Measurements from ENCODE around the gene RAB26. TPM values are rescaled to one million over a fixed set of nuclear protein-coding genes. Genes with fewer than 3 reads are reported as not detected.
A peak's percentile ranks its signal among the peaks of the same experiment; 100 is the strongest.
"Not testable (repeated sequence)": the region's sequence is repeated elsewhere in the genome, so short reads cannot be mapped to it uniquely, and the experiment has no call there.

The RAB26 gene
- total and polyA plus RNA-seq, 9 donors, result 0.12 to 0.80 (median 0.35) TPM; not detected in 5

DNA sequence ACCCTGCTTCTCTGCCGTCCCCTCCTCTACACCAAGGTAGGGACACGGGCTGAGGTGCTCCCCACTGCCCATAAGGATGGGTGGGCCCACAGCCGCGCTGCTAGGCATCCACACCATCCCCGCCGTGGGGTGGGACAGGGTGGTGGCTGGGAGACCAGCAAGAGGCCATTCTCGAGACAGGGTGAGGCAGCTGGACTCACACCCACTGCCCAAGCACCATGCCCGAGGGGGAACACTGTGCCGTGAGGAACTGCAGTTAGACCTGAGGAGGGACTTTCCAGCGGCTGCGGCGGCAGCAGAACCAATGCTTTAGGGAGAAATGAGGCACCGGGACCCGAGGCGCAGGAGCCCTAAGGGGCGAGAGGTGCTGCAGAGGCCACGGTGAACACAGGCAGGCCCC is 26.0 kb upstream of the RAB26 start:
- Histone ChIP-seq H3K4me1 (ENCODE audit: insufficient read depth) (peaks cover 26% of the 10 kb centered on the region), H3K9me3 (no peaks in the 10 kb centered on the region), H3K36me3 (no peaks in the 10 kb centered on the region), H3K27ac (peak overlapping the region; percentile 38 to 96), H3K4me3 (no peak overlapping the region), H3K27me3 (no peaks in the 10 kb centered on the region)
- WGBS, 3 donors, result 78 to 93% (median 84%) methylated on average over 14 to 17 of the region's 17 CpGs
- TF ChIP-seq EP300 (IDR thresholded peaks at IDR 0.05) (no peak), POLR2A (IDR thresholded peaks at IDR 0.05) (no peak)
- TF ChIP-seq, protein P1, sequence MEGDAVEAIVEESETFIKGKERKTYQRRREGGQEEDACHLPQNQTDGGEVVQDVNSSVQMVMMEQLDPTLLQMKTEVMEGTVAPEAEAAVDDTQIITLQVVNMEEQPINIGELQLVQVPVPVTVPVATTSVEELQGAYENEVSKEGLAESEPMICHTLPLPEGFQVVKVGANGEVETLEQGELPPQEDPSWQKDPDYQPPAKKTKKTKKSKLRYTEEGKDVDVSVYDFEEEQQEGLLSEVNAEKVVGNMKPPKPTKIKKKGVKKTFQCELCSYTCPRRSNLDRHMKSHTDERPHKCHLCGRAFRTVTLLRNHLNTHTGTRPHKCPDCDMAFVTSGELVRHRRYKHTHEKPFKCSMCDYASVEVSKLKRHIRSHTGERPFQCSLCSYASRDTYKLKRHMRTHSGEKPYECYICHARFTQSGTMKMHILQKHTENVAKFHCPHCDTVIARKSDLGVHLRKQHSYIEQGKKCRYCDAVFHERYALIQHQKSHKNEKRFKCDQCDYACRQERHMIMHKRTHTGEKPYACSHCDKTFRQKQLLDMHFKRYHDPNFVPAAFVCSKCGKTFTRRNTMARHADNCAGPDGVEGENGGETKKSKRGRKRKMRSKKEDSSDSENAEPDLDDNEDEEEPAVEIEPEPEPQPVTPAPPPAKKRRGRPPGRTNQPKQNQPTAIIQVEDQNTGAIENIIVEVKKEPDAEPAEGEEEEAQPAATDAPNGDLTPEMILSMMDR (IDR thresholded peaks at IDR 0.05), result no peak
- peak in 1 of 5 donors; percentile 36 for DNase-seq
- intact Hi-C loops (cut with DNase I), result no loop called here

DNA sequence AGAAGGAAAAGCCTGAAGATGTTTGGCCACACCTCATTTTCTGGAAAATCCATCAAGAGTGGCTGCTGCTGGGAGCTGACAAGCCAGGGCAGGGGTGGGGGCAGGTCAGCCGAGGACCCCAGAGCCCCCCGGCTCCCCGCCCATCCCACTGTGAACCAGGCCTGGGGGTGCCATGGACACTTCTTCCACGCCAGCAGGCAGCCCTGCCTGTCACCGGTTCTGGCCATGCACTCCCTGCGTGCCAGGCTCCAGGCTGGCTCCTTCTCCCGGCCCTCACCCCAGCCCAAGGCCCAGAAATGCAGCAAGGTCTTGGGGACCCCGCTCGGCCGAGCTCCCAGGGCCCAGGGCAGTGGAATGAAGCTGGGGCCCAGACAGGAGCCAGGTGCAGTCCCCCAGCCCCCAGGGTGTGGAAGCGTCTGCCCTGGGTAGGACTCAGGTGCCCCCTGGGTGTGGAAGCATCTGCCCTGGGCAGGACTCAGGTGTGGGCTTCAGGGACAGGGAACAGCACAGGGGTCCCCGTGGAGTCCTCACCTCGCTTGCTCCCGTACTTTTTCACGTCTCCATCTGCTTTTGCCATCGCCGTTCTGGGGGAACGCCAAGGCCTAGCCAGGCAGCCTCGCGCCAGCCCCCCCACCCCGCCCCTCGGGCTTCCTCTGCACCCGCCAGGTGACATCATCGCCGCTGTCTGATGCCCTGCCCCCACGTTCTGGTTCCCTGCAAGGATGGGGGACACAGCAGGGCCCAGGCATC is 25.3 kb upstream of the RAB26 start:
- Histone ChIP-seq H3K4me1 (ENCODE audit: insufficient read depth) (peaks cover 26% of the 10 kb centered on the region), H3K27ac (peak overlapping the region; percentile 38 to 96)
- H3K27me3 ChIP-seq; H3K36me3 ChIP-seq; H3K9me3 ChIP-seq; H3K4me3 ChIP-seq; intact Hi-C loops (cut with DNase I); DNase-seq: not testable (repeated sequence)
- 58 to 65% (median 62%) methylated on average over 15 to 24 of the region's 26 CpGs for WGBS, 3 donors

DNA sequence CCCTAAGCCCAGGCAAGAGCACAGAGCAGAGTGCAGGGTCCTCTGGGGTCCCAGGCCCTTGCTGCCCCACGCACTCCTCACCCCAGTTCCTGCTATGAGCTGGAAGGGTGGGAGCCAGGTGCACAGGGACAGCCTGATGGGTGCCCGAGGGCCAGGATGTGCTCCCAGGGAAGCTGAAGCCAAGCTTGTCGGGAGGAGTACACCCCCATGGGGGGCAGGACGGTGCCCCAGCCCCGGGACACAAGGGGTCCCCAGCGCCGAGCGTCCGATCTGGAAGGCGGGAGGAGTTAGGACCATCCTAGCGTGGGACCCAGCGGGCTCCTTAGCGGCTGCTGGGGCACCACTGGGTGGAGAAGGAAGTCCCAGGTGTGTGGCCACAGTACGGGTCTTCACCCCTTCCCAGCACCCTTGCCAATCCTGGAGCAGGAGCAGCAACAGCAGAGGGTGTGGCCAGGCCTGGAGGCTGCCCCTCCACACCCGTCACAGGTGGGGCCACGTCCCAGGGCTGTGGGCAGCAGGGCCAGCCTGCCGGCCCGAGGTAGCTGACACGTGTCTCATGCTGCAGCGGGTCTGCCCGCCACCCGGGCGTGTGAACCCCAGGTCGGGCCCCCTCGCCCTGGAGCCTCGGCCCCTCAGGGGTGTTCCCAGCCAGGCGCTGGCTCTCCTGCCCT is 24.6 kb upstream of the RAB26 start:
- H3K9me3 ChIP-seq; H3K27me3 ChIP-seq; intact Hi-C loops (cut with DNase I); H3K36me3 ChIP-seq: not testable (repeated sequence)
- peak in 3 of 5 donors; percentile 38 to 53 (median 50) for DNase-seq
- H3K4me3 ChIP-seq, result peak overlapping the region; percentile 33
- H3K27ac ChIP-seq, result peak overlapping the region; percentile 71 to 96
- 42 to 60% (median 47%) methylated on average over 19 to 26 of the region's 27 CpGs for WGBS, 3 donors
- H3K4me1 ChIP-seq (ENCODE audit: insufficient read depth), result peaks cover 26% of the 10 kb centered on the region

DNA sequence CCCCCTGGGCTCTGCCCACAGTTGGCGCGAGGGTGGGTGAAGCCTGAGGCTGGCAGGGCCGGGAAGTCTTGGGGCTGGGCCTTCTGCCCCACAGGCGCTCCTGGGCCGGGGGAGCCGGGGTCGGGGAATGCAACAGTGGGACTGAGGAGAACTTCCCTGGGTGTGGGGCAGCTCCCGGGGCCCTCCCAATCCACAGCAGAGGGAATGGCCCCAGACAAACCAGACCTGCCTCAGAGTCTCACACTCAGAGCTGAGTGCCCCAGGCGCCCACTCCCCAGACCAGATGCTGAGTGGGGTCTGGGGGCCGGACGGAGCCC is 24.1 kb upstream of the RAB26 start:
- H3K36me3 ChIP-seq; intact Hi-C loops (cut with DNase I); H3K27me3 ChIP-seq; H3K9me3 ChIP-seq: not testable (repeated sequence)
- H3K27ac ChIP-seq, result peak overlapping the region; percentile 71 to 96
- peaks cover 26% of the 10 kb centered on the region for H3K4me1 ChIP-seq (ENCODE audit: insufficient read depth)
- WGBS, 3 donors, result 5 to 14% (median 7%) methylated on average over 9 to 11 of the region's 11 CpGs
- DNase-seq, result peak in 1 of 5 donors; percentile 63
- H3K4me3 ChIP-seq, result peak overlapping the region; percentile 33

DNA sequence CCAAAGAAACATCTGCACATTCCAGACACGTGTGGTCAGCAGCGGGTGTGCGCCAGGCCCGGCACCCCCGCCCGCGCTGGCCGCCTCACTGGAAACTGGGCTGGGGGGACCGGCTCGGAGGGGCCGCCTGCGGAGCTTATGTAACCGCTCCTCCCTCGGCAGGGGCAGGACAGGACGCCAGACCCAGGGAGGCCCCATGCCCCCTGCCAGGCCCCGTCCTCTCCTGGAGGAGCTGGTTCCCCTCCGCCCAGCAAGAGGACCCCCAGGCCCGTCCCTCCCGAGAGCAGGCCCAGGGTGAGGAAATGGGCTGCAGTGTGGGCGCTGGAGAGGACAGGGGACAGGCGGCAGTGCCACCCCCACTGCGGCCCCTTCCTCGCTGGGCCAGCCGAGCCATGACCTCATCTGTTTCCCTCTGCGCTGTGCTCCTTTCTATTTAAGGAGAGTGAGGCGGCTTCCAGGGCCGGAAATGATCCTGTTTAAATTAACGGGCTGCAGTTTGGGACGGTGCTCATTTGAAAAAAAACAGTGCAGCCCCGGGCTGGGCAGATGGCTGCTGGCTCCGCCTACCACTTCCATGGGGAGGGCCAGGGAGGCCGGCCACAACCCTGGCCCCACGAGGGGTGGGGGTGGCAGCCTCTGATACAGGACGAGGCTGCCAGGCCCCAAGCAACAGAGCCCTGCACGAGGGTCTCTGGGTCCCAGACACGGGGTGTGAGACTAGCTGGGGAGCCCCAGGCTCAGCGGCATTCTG is 23.6 kb upstream of the RAB26 start:
- Histone ChIP-seq H3K4me3 (peak overlapping the region; percentile 33), H3K27ac (peak overlapping the region; percentile 71 to 96), H3K4me1 (ENCODE audit: insufficient read depth) (peaks cover 26% of the 10 kb centered on the region)
- H3K36me3 ChIP-seq; intact Hi-C loops (cut with DNase I); H3K9me3 ChIP-seq; H3K27me3 ChIP-seq: not testable (repeated sequence)
- peak; percentile 80 to 84 (median 82) for DNase-seq
- TF ChIP-seq POLR2A (IDR thresholded peaks at IDR 0.05), result peak; percentile 13
- WGBS, 3 donors, result 1 to 3% (median 2%) methylated on average over 33 to 37 of the region's 37 CpGs

DNA sequence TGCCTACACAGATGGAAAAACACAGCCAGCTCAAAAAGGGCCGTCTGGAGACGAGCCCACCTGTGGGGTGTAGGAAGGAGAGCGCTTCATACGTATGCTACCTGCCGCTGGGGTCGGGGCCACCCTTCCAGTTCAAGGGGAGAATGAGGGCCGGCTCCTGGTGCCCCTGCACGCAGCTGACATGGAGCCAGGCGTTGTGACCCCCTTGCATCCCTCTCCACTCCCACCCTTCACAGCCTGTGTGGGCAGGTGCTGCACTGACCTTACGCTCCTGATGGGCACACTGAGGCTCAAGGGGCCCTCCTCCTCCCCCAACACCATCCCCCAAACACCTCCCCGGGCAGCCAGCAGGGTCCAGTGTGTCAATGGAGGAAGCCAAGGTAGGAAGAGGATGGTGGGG is 22.8 kb upstream of the RAB26 start:
- DNase-seq, result peak in 4 of 5 donors; percentile 30 to 61 (median 54)
- WGBS, 3 donors, result 15 to 25% (median 20%) methylated on average over 9 to 11 of the region's 11 CpGs
- H3K9me3 ChIP-seq, result not testable (repeated sequence)

DNA sequence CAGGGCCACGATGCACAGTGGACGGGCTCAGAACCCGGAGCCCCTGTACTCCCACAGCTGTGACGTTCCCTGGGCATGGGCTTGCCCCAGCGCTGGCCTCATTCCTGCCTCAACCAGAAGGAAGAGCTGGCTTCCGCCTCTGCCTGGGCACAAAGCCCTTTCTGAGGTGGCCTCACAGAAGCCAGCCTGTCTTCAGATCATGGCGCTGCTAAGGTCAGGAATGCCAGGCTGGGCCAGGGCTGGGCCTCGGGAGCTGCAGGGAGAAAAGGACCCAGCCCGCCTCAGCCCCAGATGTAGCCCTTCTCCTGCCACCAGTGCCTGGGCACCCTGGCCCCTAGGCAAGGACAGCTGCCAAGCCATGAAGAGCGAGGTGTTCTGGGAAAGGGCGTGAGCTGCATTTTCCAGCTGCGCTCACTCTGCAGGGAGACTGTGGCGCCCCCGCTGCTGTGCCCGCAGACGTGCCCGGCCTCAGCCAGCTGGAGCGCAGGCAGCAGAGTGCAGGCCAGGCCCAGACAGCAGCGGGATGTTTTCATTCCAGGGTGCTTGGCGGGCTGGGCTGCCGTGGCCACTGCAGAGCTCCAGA is 22.2 kb upstream of the RAB26 start:
- H3K9me3 ChIP-seq; H3K27me3 ChIP-seq; H3K4me3 ChIP-seq; H3K36me3 ChIP-seq; intact Hi-C loops (cut with DNase I): not testable (repeated sequence)
- Histone ChIP-seq H3K27ac (peak overlapping the region; percentile 71 to 96), H3K4me1 (ENCODE audit: insufficient read depth) (peaks cover 26% of the 10 kb centered on the region)
- 11 to 18% (median 13%) methylated on average over 19 to 21 of the region's 21 CpGs for WGBS, 3 donors
- peak in 4 of 5 donors; percentile 52 to 76 (median 66) for DNase-seq

More for the DNA sequence above, 22.8 kb upstream of the RAB26 start:
- Histone ChIP-seq H3K4me1 (ENCODE audit: insufficient read depth) (peaks cover 26% of the 10 kb centered on the region), H3K27ac (peak overlapping the region; percentile 71 to 96), H3K4me3 (peak overlapping the region; percentile 33)
- H3K27me3 ChIP-seq; H3K36me3 ChIP-seq; intact Hi-C loops (cut with DNase I): not testable (repeated sequence)

DNA sequence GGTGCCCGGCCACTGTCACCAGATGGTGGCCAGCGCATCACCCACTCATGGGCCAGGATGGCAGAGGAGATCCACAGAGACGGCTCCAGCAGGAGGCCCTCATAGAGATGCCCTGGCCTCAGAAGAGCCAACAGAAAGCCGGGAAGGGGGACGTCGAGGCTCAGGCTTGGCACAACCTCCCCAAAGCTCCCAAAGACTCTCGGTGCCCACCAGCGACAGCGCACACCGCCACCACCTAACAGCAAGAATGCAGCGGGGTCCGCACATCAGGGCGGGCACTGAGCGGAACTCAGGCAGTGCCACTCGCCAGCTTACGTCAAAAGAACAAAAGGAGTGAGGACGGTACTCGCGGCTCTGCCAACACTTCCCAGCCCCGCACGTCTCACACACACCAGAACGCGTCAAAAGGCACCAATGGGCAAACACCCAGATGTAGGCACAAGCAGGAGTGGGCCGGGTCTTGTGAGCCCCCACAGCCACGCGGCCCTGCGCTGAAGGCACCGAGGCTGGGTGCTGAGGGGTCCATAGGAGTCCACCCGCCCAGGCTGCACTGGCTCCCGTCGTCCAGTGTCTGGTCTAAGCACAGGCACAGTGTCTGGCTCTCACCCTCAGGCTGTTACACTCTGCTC is 21.4 kb upstream of the RAB26 start:
- H3K9me3 ChIP-seq; H3K36me3 ChIP-seq; intact Hi-C loops (cut with DNase I); H3K27me3 ChIP-seq; H3K4me3 ChIP-seq: not testable (repeated sequence)
- Histone ChIP-seq H3K27ac (peak overlapping the region; percentile 71 to 96), H3K4me1 (ENCODE audit: insufficient read depth) (peaks cover 23% of the 10 kb centered on the region)
- WGBS, 3 donors, result 55 to 58% (median 57%) methylated on average over 22 to 31 of the region's 31 CpGs
- peak; percentile 46 to 69 (median 62) for DNase-seq

DNA sequence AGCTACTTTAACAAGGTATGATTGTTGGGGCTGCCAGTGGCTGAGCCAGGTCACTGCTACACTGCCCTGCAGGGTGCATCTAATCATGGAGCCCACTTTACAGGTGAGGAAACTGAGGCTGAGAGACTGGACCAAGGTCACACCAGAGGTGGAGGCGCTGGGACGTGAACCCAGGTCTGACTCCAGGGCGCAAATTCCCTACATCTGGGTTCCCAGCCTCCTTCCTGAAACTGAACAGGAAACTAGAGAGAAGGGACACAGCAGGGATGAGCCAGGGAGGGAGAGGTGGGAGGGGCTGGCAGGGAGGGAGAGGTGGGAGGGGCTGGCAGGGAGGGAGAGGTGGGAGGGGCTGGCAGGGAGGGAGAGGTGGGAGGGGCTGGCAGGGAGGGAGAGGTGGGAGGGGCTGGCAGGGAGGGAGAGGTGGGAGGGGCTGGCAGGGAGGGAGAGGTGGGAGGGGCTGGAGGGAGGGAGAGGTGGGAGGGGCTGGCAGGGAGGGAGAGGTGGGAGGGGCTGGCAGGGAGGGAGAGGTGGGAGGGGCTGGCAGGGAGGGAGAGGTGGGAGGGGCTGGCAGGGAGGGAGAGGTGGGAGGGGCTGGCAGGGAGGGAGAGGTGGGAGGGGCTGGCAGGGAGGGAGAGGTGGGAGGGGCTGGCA is 20.7 kb upstream of the RAB26 start:
- WGBS, 3 donors, result 11 to 15% methylated on average over 3 of the region's 3 CpGs; no CpG with 5 or more reads in 1 of the 3 donors
- H3K27me3 ChIP-seq; H3K9me3 ChIP-seq; intact Hi-C loops (cut with DNase I); H3K4me3 ChIP-seq; H3K36me3 ChIP-seq: not testable (repeated sequence)
- peak overlapping the region in 1 of 2 donors; percentile 96 for H3K27ac ChIP-seq
- peak; percentile 67 to 71 (median 69) for DNase-seq
- peaks cover 23% of the 10 kb centered on the region for H3K4me1 ChIP-seq (ENCODE audit: insufficient read depth)

Data from ovary (tissue), 9 donors.